Measurements from ENCODE around the gene CELF2.

GRCh38 chr10:11025978-11026377 lies 8.3 kb downstream of the CELF2 start:
- TF ChIP-seq CTCF (IDR thresholded peaks at IDR 0.05) (no peak), EZH2 (IDR thresholded peaks at IDR 0.05) (no peak)
